ENCODE measurements around the gene SCN8A. TPM values are rescaled to one million over a fixed set of nuclear protein-coding genes. Genes with fewer than 3 reads are reported as not detected.

Gene SCN8A
- polyA plus RNA-seq, 1 experiment = 19.6 TPM

- DNase-seq (ENCODE audit: low read depth) = no peak
- H3K4me3 ChIP-seq (ENCODE audit: low read depth, low read length) = no peak overlapping the region
- TF ChIP-seq CTCF (IDR thresholded peaks at IDR 0.05; ENCODE audit: insufficient read depth, low read depth, low read length) = no peak
- ChIA-PET POLR2A (no interaction called here), CTCF (interaction anchor here (1.4 to 1.6 kb wide), 2 partner anchors 10 to 11 kb away, joined by 3 to 4 read pairs; no protein-coding TSS in a partner anchor)
- peaks cover 1% of the 10 kb centered on the region; the same call in 1 of the 2 replicates for H3K36me3 ChIP-seq (ENCODE audit: control insufficient read depth, insufficient read depth, low read length)
- no peaks in the 10 kb centered on the region for H3K27me3 ChIP-seq (ENCODE audit: control insufficient read depth, insufficient read depth, low read length)
Observed at GRCh38 chr12:51694146-51694545, 103.1 kb downstream of the SCN8A start.

- Histone ChIP-seq H3K4me3 (ENCODE audit: low read depth, low read length) (no peak overlapping the region), H3K36me3 (ENCODE audit: control insufficient read depth, insufficient read depth, low read length) (peaks cover 1% of the 10 kb centered on the region; the same call in 1 of the 2 replicates), H3K27me3 (ENCODE audit: control insufficient read depth, insufficient read depth, low read length) (no peaks in the 10 kb centered on the region)
- no peak for TF ChIP-seq CTCF (IDR thresholded peaks at IDR 0.05; ENCODE audit: insufficient read depth, low read depth, low read length)
- CTCF ChIA-PET = interaction anchor here (1.1 to 1.6 kb wide), 6 partner anchors 8 to 274 kb away, joined by 3 to 6 read pairs (median 4); no protein-coding TSS in a partner anchor
- peak; percentile 35 for DNase-seq (ENCODE audit: low read depth)
- POLR2A ChIA-PET = no interaction called here
Observed at GRCh38 chr12:51695241-51696010, 104.4 kb downstream of the SCN8A start.

- ChIA-PET CTCF (interaction anchor here (0.5 kb wide), 1 partner anchor 288 kb away, joined by 4 read pairs; no protein-coding TSS in a partner anchor), POLR2A (no interaction called here)
- Histone ChIP-seq H3K36me3 (ENCODE audit: control insufficient read depth, insufficient read depth, low read length) (peaks cover 2% of the 10 kb centered on the region), H3K27me3 (ENCODE audit: control insufficient read depth, insufficient read depth, low read length) (no peaks in the 10 kb centered on the region), H3K4me3 (ENCODE audit: low read depth, low read length) (no peak overlapping the region)
- DNase-seq (ENCODE audit: low read depth) = no peak
- no peak for TF ChIP-seq CTCF (IDR thresholded peaks at IDR 0.05; ENCODE audit: insufficient read depth, low read depth, low read length)
Observed at GRCh38 chr12:51699219-51699618, 108.2 kb downstream of the SCN8A start.

- TF ChIP-seq CTCF (IDR thresholded peaks at IDR 0.05; ENCODE audit: insufficient read depth, low read depth, low read length) = no peak
- ChIA-PET CTCF (no interaction called here), POLR2A (no interaction called here)
- H3K4me3 ChIP-seq (ENCODE audit: low read depth, low read length) = no peak overlapping the region
- H3K27me3 ChIP-seq (ENCODE audit: control insufficient read depth, insufficient read depth, low read length) = no peaks in the 10 kb centered on the region
- no peak for DNase-seq (ENCODE audit: low read depth)
- peaks cover 4% of the 10 kb centered on the region for H3K36me3 ChIP-seq (ENCODE audit: control insufficient read depth, insufficient read depth, low read length)
Observed at GRCh38 chr12:51700887-51701286, 109.9 kb downstream of the SCN8A start.

- H3K27me3 ChIP-seq (ENCODE audit: control insufficient read depth, insufficient read depth, low read length) = no peaks in the 10 kb centered on the region
- H3K4me3 ChIP-seq (ENCODE audit: low read depth, low read length) = no peak overlapping the region
- no peak for DNase-seq (ENCODE audit: low read depth)
- TF ChIP-seq CTCF (IDR thresholded peaks at IDR 0.05; ENCODE audit: insufficient read depth, low read depth, low read length) = no peak
- peaks cover 10% of the 10 kb centered on the region for H3K36me3 ChIP-seq (ENCODE audit: control insufficient read depth, insufficient read depth, low read length)
- CTCF ChIA-PET = interaction anchor here (0.6 kb wide), 1 partner anchor 82 kb away, joined by 3 read pairs; no protein-coding TSS in a partner anchor
- POLR2A ChIA-PET = interaction anchor here (0.7 kb wide), 1 partner anchor 1373 kb away, joined by 4 read pairs; no protein-coding TSS in a partner anchor
Observed at GRCh38 chr12:51702587-51702986, 111.6 kb downstream of the SCN8A start.

Measured in BJ (cell line).